Ovary (tissue), 9 donors: ENCODE data around the gene DNTT. TPM values are rescaled to one million over a fixed set of nuclear protein-coding genes. Genes with fewer than 3 reads are reported as not detected.

Experiments
- DNase-seq, 5 donors: peaks; one replicate each; pipeline ENCODE4 v3.0.0-alpha.2; 2019 to 2020
- H3K27ac ChIP-seq, 2 donors: fragments of 200-600 bp; one replicate each; pipeline versions ENCODE4 v1.5.1 to v1.8.0; 2019 to 2022
- H3K27me3 ChIP-seq: fragments of 200-600 bp; one replicate; pipeline ENCODE4 v1.8.0; 2022
- H3K36me3 ChIP-seq: fragments of 200-600 bp; sonication (generic); one replicate; pipeline ENCODE4 v1.5.1; 2019
- H3K4me1 ChIP-seq: one replicate; pipeline ENCODE4 v1.8.1; 2013; ENCODE audit warnings: mild to moderate bottlenecking, moderate library complexity; ENCODE audit not compliant: insufficient read depth
- H3K4me3 ChIP-seq: fragments of 200-600 bp; sonication (generic); one replicate; pipeline ENCODE4 v1.5.1; 2017
- H3K9me3 ChIP-seq, 2 donors: fragments of 200-600 bp in 1 of 2; sonication (generic) in 1 of 2; one replicate each; pipeline versions ENCODE4 v1.5.1 to v1.8.1; 2013 to 2019; ENCODE audit warnings: mild to moderate bottlenecking in 1 of 2, moderate library complexity in 1 of 2
- CTCF ChIP-seq, 3 donors: fragments of 450-650 bp in 2 of 3; fragments of 200-600 bp in 1 of 3; IDR thresholded peaks; one replicate each; pipeline versions ENCODE4 v1.5.1 to v1.8.0; 2016 to 2022; ENCODE audit warnings: antibody characterized with exemption in 3 of 3, mild to moderate bottlenecking in 1 of 3
- EP300 ChIP-seq: sonication (generic); formaldehyde crosslinking; IDR thresholded peaks from one replicate; pipeline ENCODE4 v1.6.1; 2017; ENCODE audit warnings: antibody characterized with exemption
- POLR2A ChIP-seq: fragments of 450-650 bp; IDR thresholded peaks from one replicate; pipeline ENCODE4 v1.6.1; 2017; ENCODE audit warnings: antibody characterized with exemption, mild to moderate bottlenecking, moderate library complexity
- WGBS, 3 donors: extraction: QIAGEN DNeasy Blood & Tissue Kit in 1 of 3; methylation state at CpG; one replicate each; pipeline versions ENCODE4 v1.1.5 to v1.1.7; 2013 to 2017; 5-methylcytosine and 5-hydroxymethylcytosine counted together
- intact Hi-C, 4 donors: fragments of 100-400 bp; cut with DNase I; formaldehyde crosslinking; loops; one replicate each; pipeline versions ENCODE4 v1.11.0 to v1.15.1; 2022 to 2023
- polyA plus RNA-seq, 2 donors: library from polyadenylated mRNA; stranded (reverse); fragments of 200-250 nt in 1 of 2; fragments of 350-450 nt in 1 of 2; fragmentation: Illumina TruSeq in 1 of 2; extraction: RNeasy Lipid Tissue Mini Kit (QIAGEN cat#74804) in 1 of 2; gene quantifications; one replicate each; pipeline ENCODE4 v1.2.3, GENCODE V29; 2013 to 2014
- total RNA-seq, 7 donors: library from RNA; depleted of rRNA in 2 of 7; stranded (reverse); fragments of >200 nt in 2 of 7; fragmentation: NEBNext Ultra II Directional in 3 of 7; extraction: Animal tissue kit (Norgen Biotek cat#: 25700) in 3 of 7; gene quantifications; one replicate each; pipeline versions ENCODE4 v1.1.0 to v1.2.4, GENCODE V29; 2016 to 2023
- donor health status: DM: no; HTN: no; CAD: no; lungs with moderate emphysema.
- donor health status: DM: no; HTN: no; CAD: no.
- donor health status: Bipolar disorder and iron deficiency.
- donor health status: DM: yes; HTN: yes; CAD: no.
- donor health status: DM: no; HTN: no; CAD: no.
- donor health status: DM: yes; HTN: yes; CAD: no.

Gene DNTT
- total and polyA plus RNA-seq, 9 donors: not detected

DNA sequence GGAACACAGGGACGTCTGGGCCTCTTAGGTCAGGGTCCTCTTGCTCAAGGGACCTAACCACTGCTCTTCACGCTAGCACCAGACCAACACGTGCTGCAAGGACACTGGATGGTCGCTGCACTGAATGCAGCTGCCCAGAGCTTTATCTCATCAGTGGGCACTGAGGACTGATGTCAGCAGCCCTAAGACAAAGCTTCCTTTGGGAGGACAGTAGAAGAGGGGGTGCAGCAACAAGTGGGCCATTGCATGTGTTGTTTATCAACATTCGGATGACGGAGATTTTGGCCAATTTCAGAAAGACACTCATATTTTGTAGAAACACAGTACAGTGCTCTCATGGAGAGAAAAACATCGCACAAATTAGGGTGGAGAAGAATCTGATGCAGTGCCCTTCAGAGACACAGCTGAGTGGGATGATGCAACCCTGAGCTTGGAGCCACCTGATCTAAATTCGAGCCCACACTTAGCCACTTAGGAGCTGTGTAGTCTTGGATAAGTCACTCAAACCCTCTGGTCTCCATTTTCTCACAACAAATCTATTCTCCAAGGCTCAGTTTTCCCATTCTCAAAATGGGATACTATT lies 52.9 kb downstream of the DNTT start:
- no peaks in the 10 kb centered on the region for H3K4me1 ChIP-seq
- H3K27me3 ChIP-seq: no peaks in the 10 kb centered on the region
- intact Hi-C loops: no loop called here
- H3K27ac ChIP-seq: no peak overlapping the region
- H3K4me3 ChIP-seq: no peak overlapping the region
- 68 to 72% (median 68%) methylated on average over 8 of the region's 8 CpGs for WGBS, 3 donors
- no peaks in the 10 kb centered on the region for H3K36me3 ChIP-seq
- no peaks in the 10 kb centered on the region for H3K9me3 ChIP-seq
- DNase-seq: no peak
- no peak for TF ChIP-seq CTCF (IDR thresholded peaks at IDR 0.05)

GRCh38 chr10:96358851-96359540 lies 54.8 kb downstream of the DNTT start, which contains the start of gene OPALIN:
Gene OPALIN, minus strand, starts transcription at chr10:96359002. Its CDS starts 106 bp downstream, at chr10:96358896.
- no peak for DNase-seq
- Histone ChIP-seq H3K4me3 (no peak within 1 kb of the TSS), H3K27me3 (no peaks in the 10 kb centered on the region), H3K36me3 (no peaks in the 10 kb centered on the region), H3K27ac (no peak within 1 kb of the TSS), H3K4me1 (no peaks in the 10 kb centered on the region), H3K9me3 (no peaks in the 10 kb centered on the region)
- 53 to 61% (median 59%) methylated on average over 7 of the region's 7 CpGs for WGBS, 3 donors
- no peak for TF ChIP-seq POLR2A
- intact Hi-C loops: no loop called here

DNA sequence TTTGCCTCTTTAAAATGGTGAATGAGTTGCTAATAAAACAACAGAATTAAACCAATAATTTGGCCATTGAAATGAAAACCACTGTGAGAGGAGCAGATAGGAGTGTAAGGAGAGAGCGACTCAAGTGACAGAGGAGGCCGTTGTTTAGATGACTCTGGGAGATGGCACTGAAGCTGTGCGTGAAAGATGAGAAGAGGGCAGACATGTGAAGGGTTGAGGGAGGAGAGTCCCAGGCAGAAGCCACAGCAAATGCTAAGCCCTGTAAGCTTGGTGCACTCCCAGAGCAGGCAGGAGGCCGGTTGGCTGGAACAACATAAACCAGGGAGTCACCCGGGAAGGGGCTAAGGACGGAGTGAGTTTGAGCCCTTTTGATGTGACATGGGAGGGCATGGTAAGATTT lies 55.4 kb downstream of the DNTT start:
- Histone ChIP-seq H3K9me3 (no peaks in the 10 kb centered on the region), H3K4me1 (no peaks in the 10 kb centered on the region), H3K36me3 (no peaks in the 10 kb centered on the region), H3K4me3 (no peak overlapping the region), H3K27ac (no peak overlapping the region), H3K27me3 (no peaks in the 10 kb centered on the region)
- TF ChIP-seq EP300 (no peak), POLR2A (no peak), CTCF (IDR thresholded peaks at IDR 0.05) (no peak)
- 61 to 69% (median 65%) methylated on average over 6 of the region's 6 CpGs for WGBS, 3 donors
- no peak for DNase-seq
- intact Hi-C loops: no loop called here

DNA sequence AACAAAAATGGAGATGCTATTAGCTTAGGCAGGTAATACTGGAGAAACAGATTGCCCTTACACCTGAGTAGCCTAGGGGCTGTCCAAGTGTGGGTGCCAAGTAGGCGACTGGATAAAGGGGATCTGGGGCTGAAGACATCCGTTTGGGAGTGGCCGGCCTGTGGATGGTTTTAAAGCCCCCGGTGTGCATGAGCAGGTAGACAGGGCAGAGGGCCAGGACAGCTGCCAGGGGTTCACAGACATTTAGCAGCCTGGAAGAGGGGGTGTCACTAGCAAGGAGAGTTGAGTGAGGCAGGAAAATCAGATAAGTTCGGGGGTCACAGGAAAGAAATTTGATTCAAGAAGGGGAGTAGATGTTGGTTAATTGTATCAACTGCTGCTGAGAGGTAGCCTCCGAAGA lies 56.1 kb downstream of the DNTT start:
- intact Hi-C loops: no loop called here
- TF ChIP-seq EP300 (no peak), CTCF (IDR thresholded peaks at IDR 0.05) (no peak), POLR2A (no peak)
- DNase-seq: no peak
- Histone ChIP-seq H3K4me1 (no peaks in the 10 kb centered on the region), H3K36me3 (no peaks in the 10 kb centered on the region), H3K4me3 (no peak overlapping the region), H3K27me3 (no peaks in the 10 kb centered on the region), H3K9me3 (no peaks in the 10 kb centered on the region), H3K27ac (no peak overlapping the region)
- 86 to 89% (median 88%) methylated on average over 6 of the region's 6 CpGs for WGBS, 3 donors

GRCh38 chr10:96360766-96361165 lies 56.5 kb downstream of the DNTT start:
- no peak for TF ChIP-seq POLR2A
- TF ChIP-seq CTCF (IDR thresholded peaks at IDR 0.05): no peak
- TF ChIP-seq EP300: no peak
- H3K27ac ChIP-seq: no peak overlapping the region
- H3K4me3 ChIP-seq: no peak overlapping the region
- DNase-seq: no peak
- no peaks in the 10 kb centered on the region for H3K9me3 ChIP-seq
- intact Hi-C loops: no loop called here
- WGBS, 3 donors: 53 to 76% (median 68%) methylated on average over 3 of the region's 3 CpGs
- H3K4me1 ChIP-seq: no peaks in the 10 kb centered on the region
- H3K27me3 ChIP-seq: no peaks in the 10 kb centered on the region
- no peaks in the 10 kb centered on the region for H3K36me3 ChIP-seq
